ENCODE results near the gene THADA.

The THADA gene

DNA sequence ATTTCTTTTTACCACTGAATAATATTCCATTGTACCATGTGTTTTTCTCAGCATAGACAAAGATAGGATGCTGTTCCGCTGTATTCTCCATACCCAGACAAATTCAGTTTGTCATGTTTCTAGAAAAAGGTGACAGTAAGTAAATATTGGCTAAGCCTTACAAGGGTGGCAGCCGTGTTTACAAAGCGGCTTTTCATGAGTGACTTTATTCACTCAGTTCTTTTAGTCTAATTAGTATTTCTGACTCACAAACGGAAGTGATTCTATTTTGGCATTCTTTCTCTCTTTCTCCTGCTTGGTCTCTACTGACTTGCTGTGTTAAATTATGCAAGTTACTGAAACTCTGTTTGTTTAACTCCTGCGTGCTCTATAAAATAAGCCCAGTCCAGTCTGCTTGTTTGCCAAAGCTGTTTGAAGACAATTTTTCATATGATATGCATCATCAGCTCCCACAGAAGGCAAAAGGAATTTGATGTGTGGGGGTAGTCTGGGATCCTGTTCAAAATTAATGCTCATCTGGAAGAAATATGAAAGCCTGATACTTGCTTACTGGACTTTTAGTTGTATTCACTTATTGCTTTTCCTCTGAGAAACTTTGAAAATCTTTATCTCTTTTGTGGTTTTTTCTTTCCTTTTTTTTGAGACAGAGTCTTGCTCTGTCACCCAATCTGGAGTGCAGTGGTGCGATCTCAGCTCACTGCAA is 38.9 kb upstream of the THADA start:
- DNase-seq (ENCODE audit: low read depth), result peak; percentile 75
- TF ChIP-seq CTCF (IDR thresholded peaks at IDR 0.05; ENCODE audit: control insufficient read depth, extremely low read depth, insufficient read depth), result no peak
- no peak overlapping the region for H3K4me3 ChIP-seq (ENCODE audit: low read depth, low read length)

- H3K4me3 ChIP-seq (ENCODE audit: low read depth, low read length), result no peak overlapping the region
- no peak for TF ChIP-seq CTCF (IDR thresholded peaks at IDR 0.05; ENCODE audit: control insufficient read depth, extremely low read depth, insufficient read depth)
Observed at GRCh38 chr2:43631618-43632317, 35.9 kb upstream of the THADA start.

GRCh38 chr2:43622931-43623451 is 27.2 kb upstream of the THADA start:
- no peak for TF ChIP-seq CTCF (IDR thresholded peaks at IDR 0.05; ENCODE audit: control insufficient read depth, extremely low read depth, insufficient read depth)

More at GRCh38 chr2:43631618-43632317, 35.9 kb upstream of the THADA start:
- no peak for DNase-seq (ENCODE audit: low read depth)

GRCh38 chr2:43619511-43619910 is 23.7 kb upstream of the THADA start:
- no peak overlapping the region for H3K4me3 ChIP-seq (ENCODE audit: low read depth, low read length)
- no peak for DNase-seq (ENCODE audit: low read depth)
- TF ChIP-seq CTCF (IDR thresholded peaks at IDR 0.05; ENCODE audit: control insufficient read depth, extremely low read depth, insufficient read depth), result no peak

More at GRCh38 chr2:43622931-43623451, 27.2 kb upstream of the THADA start:
- H3K4me3 ChIP-seq (ENCODE audit: low read depth, low read length), result no peak overlapping the region
- DNase-seq (ENCODE audit: low read depth), result no peak

GRCh38 chr2:43616967-43617680 is 21.3 kb upstream of the THADA start:
- DNase-seq (ENCODE audit: low read depth), result no peak
- H3K4me3 ChIP-seq (ENCODE audit: low read depth, low read length), result no peak overlapping the region
- no peak for TF ChIP-seq CTCF (IDR thresholded peaks at IDR 0.05; ENCODE audit: control insufficient read depth, extremely low read depth, insufficient read depth)

- H3K4me3 ChIP-seq (ENCODE audit: low read depth, low read length), result no peak overlapping the region
- DNase-seq (ENCODE audit: low read depth), result no peak
- no peak for TF ChIP-seq CTCF (IDR thresholded peaks at IDR 0.05; ENCODE audit: control insufficient read depth, extremely low read depth, insufficient read depth)
Observed at GRCh38 chr2:43612944-43613343, 17.1 kb upstream of the THADA start.

Measured in LNCaP clone FGC (cell line).